ENCODE results near the gene DCBLD2. TPM values are rescaled to one million over a fixed set of nuclear protein-coding genes. Genes with fewer than 3 reads are reported as not detected.

The DCBLD2 gene
- total and polyA plus RNA-seq, 2 donors (not counting 3 experiments of a cell fraction or from before 2014, with no cell fraction given): 28.7 to 77.3 TPM

DNA sequence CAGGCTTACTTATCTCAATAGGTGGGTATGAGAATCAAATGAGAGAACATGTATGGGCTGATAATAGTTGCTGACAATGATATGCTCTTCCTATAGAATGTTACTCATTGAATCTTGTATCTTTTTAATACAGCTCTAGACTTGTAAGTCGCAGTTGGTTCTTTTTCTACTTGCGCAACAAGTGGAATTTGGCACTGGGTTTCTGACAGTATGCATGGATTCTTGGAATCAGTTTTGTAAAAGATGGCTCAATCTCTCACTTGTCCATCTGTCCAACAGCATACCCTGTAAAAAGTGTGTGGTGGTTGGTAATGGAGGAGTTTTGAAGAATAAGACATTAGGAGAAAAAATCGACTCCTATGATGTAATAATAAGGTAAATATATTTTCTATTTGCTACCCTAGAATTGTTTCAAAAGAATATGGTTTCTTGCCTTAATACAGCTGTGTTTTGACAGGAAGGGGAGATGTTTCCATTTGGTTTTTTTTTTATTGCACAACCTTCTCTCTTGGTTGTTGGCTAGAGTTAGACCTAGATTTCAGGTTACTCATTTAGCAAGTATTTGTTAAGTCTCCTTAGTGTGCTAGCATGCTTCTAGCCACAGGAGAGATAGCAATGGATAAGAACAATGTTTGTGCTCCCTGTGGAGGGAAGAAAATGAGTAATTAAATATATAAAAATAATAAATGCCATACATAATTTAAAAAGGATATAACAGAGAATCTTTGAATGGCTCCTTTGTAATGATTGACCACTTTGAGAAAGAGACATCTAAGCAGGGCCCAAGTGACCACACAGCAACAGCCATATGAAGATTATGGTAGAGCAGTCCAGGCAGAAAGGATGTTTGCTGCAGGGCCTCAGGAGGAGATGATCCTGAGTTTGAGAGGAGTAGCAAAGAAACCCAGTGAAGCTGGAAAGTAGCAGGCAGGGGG is 116.6 kb downstream of the DCBLD2 start:
- Histone ChIP-seq H4K20me1 (replicated peaks; ENCODE audit: control insufficient read depth, extremely low read depth, insufficient read depth, low read length) (no peaks in the 10 kb centered on the region), H3K36me3 (ENCODE audit: control insufficient read depth in 2 of 2, extremely low read depth in 1 of 2, insufficient read depth in 2 of 2, low read length in 2 of 2) (peaks cover 0 to 13% of the 10 kb centered on the region in 2 experiments), H3K9me3 (replicated peaks; ENCODE audit: control insufficient read depth, insufficient read depth, low read length) (no peaks in the 10 kb centered on the region), H3K4me1 (ENCODE audit: control insufficient read depth, extremely low read depth, insufficient read depth, low read length) (peaks cover 23% of the 10 kb centered on the region), H3K27me3 (ENCODE audit: control insufficient read depth in 2 of 2, insufficient read depth in 2 of 2, low read length in 2 of 2) (no peaks in the 10 kb centered on the region), H3K9me1 (replicated peaks; ENCODE audit: control insufficient read depth, extremely low read depth, insufficient read depth, low read length) (no peaks in the 10 kb centered on the region), H2AFZ (ENCODE audit: low read depth, low read length) (no peak overlapping the region), H3K79me2 (ENCODE audit: control insufficient read depth, insufficient read depth, low read length) (no peaks in the 10 kb centered on the region), H3K4me3 (replicated peaks in 1 of 3; ENCODE audit: insufficient read depth in 1 of 3, low read depth in 1 of 3, low read length in 3 of 3) (no peak overlapping the region), H3K27ac (ENCODE audit: insufficient read depth, low read depth, low read length) (no peak overlapping the region), H3K4me2 (ENCODE audit: insufficient read depth, low read length) (no peak overlapping the region), H3K9ac (replicated peaks; ENCODE audit: extremely low read depth, insufficient read depth, low read length) (no peak overlapping the region)
- intact Hi-C loops (cut with micrococcal nuclease) (no loop called here), dilution Hi-C loops (cut with MboI; ENCODE audit: extremely low pct_ligation_motif_present, low sequenced_read_pairs) (no loop called here)
- no peak for TF ChIP-seq MAX (IDR thresholded peaks at IDR 0.05; ENCODE audit: insufficient read depth, insufficient read length)
- TF ChIP-seq CTCF (IDR thresholded peaks at IDR 0.05; ENCODE audit: extremely low read depth in 1 of 2, insufficient read depth in 1 of 2, low read depth in 1 of 2, low read length in 2 of 2): no peak
- no peak for TF ChIP-seq GATA2 (IDR thresholded peaks at IDR 0.05; ENCODE audit: insufficient read depth, insufficient read length, low read depth, low read length)
- TF ChIP-seq EZH2 (IDR thresholded peaks at IDR 0.05; ENCODE audit: borderline replicate concordance, low read depth, low read length, severe bottlenecking): no peak
- no peak for TF ChIP-seq FOS (IDR thresholded peaks at IDR 0.05; ENCODE audit: borderline replicate concordance, insufficient read depth, low read length)
- no peak for TF ChIP-seq POLR2A (IDR thresholded peaks at IDR 0.05; ENCODE audit: low read depth, low read length)
- TF ChIP-seq MYC (IDR thresholded peaks at IDR 0.05; ENCODE audit: low read depth, low read length): no peak
- TF ChIP-seq POLR2AphosphoS5 (IDR thresholded peaks at IDR 0.05; ENCODE audit: insufficient read depth, low read depth, low read length): no peak
- TF ChIP-seq JUN (IDR thresholded peaks at IDR 0.05; ENCODE audit: borderline replicate concordance, insufficient read depth, insufficient read length, low read depth): no peak
- POLR2A ChIA-PET: no interaction called here
- CTCF ChIA-PET: interaction anchor here (1.8 kb wide), 1 partner anchor 183 kb away, joined by 6 read pairs; no protein-coding TSS in a partner anchor
- FAIRE-seq (no peak), DNase-seq (ENCODE audit: low read depth, low spot score) (peak; percentile 40)
- BruUV-seq (replicated peaks): no TSS peak
